Dermis lymphatic vessel endothelial cell (primary cell): Measurements from ENCODE around the gene G0S2. TPM values are rescaled to one million over a fixed set of nuclear protein-coding genes. Genes with fewer than 3 reads are reported as not detected.

Experiments
- total RNA-seq: library from RNA; depleted of rRNA; stranded (reverse); fragments of >200 nt; gene quantifications from 2 replicates; pipeline ENCODE4 v1.2.1, GENCODE V29; 2014

The G0S2 gene, protein sequence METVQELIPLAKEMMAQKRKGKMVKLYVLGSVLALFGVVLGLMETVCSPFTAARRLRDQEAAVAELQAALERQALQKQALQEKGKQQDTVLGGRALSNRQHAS
- 0.33 TPM in 1 of 2 replicates, not detected in the other for total RNA-seq

GRCh38 chr1:209674957-209675564 lies at the start of gene G0S2:
Gene G0S2 (plus strand): TSS chr1:209675412. CDS start chr1:209675685, 273 bp downstream.

GRCh38 chr1:209652121-209652735 lies 23.0 kb upstream of the G0S2 start, which contains the start of gene LAMB3:
Gene LAMB3 (minus strand): TSS chr1:209652425. CDS start chr1:209650944, 1,481 bp downstream.

GRCh38 chr1:209704584-209704983 lies 29.4 kb downstream of the G0S2 start, which contains the start of gene HSD11B1:
Gene HSD11B1 (plus strand): TSS chr1:209704846. CDS start chr1:209704943, 97 bp downstream.

Other genes starting within 250 kb of the G0S2 start
- not detected in 2 replicates for gene CAMK1G, start 91.7 kb upstream of the G0S2 start, total RNA-seq
- 0.09 and 0.33 TPM in 2 replicates for gene LAMB3, start 23.0 kb upstream of the G0S2 start, total RNA-seq
- not detected in 2 replicates for gene HSD11B1, start 29.4 kb downstream of the G0S2 start, total RNA-seq
- gene TRAF3IP3, start 80.6 kb downstream of the G0S2 start, total RNA-seq, result not detected in 2 replicates
- 2.0 and 2.2 TPM in 2 replicates for gene C1orf74, start 109.1 kb downstream of the G0S2 start, total RNA-seq
- gene IRF6, start 130.7 kb downstream of the G0S2 start, total RNA-seq, result 0.26 and 3.5 TPM in 2 replicates
- 4.7 and 5.8 TPM in 2 replicates for gene UTP25, start 152.6 kb downstream of the G0S2 start, total RNA-seq